Measurements from ENCODE around the gene TMPRSS11F.

The TMPRSS11F gene

DNA sequence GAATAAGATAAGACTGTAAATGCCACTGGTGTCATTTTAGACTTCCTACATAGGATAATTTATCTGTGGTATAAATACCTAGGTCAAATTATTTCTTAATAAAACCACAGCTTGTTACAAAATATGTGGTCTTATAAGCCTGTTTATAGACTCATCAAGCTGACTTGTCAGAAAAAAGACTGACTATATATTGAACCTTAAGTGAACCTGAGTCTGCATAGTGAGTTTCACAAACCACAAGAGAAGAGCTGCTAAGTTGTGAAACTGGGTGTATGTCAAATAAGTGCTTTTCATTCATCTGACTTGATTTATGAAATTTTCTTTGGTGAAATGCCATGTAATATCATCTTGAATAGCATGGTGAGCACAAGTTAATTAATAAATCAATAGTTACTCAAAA is 118.0 kb downstream of the TMPRSS11F start:
- Histone ChIP-seq H3K4me1 (ENCODE audit: insufficient read depth, low read length) (no peaks in the 10 kb centered on the region), H3K36me3 (ENCODE audit: insufficient read depth, low read length) (no peaks in the 10 kb centered on the region), H3K9me3 (ENCODE audit: control insufficient read depth, insufficient read depth, low read length) (no peaks in the 10 kb centered on the region), H3K9ac (ENCODE audit: low read depth, low read length) (no peak overlapping the region)
